ENCODE measurements around the gene TBC1D8. TPM values are rescaled to one million over a fixed set of nuclear protein-coding genes. Genes with fewer than 3 reads are reported as not detected.

Gene TBC1D8
- total and polyA plus RNA-seq, 12 donors, result 7.6 to 17.2 (median 10.8) TPM

DNA sequence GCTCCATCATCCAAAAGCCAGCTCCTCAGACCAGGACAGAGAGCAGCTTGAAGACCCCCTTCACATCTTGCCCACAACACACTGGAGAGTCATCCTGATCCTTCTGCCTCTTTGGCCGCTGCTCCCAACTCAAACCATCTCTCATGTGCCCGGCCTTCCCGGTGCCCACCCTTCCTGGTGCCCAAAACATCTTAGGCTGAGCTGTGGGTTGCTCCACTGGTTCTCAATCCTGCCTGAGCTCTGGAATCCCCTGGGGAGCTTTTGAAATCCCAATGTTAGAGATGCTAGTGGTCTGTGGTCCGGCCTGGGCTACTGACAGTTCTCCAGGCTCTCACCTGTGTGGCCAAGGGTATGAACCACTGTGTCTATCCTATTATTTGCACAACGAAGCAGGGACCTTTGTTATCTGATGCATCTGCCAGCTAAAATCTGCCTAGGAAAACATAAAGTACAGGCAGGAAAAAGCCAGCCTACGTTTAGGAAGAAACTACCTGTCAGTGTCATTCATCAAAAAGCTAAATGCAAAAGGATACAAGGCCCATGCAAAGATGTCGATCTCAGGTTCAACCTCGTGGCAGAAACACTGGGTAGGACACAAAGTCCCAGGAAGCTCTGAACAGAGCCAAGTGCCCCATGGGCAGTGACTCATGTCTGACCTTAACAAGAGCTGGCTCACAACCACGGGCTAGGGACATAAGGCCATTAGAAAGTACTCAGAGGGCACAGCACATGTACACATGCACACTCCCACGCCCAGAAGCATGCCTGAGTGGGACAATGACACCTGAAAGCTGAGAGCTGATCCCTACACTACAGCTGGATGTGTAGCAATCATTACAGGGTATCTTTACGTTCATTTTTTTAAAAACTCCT lies 30.8 kb downstream of the TBC1D8 start:
- DNase-seq, result peak; percentile 84 to 98 (median 93)
- Histone ChIP-seq H3K4me1 (replicated peaks in 1 of 2) (peaks cover 12 to 47% of the 10 kb centered on the region in 2 donors), H3K27me3 (no peaks in the 10 kb centered on the region), H3K27ac (peak overlapping the region in 3 of 5 donors; percentile 50 to 77 (median 60)), H3K9me3 (replicated peaks in 1 of 3) (no peaks in the 10 kb centered on the region), H3K4me3 (no peak overlapping the region), H3K36me3 (replicated peaks in 1 of 2) (no peaks in the 10 kb centered on the region)
- WGBS, 4 donors, result 41 to 53% (median 52%) methylated on average over 9 to 11 of the region's 11 CpGs
- intact Hi-C loops (cut with DNase I), result no loop called here
- TF ChIP-seq, protein P1, sequence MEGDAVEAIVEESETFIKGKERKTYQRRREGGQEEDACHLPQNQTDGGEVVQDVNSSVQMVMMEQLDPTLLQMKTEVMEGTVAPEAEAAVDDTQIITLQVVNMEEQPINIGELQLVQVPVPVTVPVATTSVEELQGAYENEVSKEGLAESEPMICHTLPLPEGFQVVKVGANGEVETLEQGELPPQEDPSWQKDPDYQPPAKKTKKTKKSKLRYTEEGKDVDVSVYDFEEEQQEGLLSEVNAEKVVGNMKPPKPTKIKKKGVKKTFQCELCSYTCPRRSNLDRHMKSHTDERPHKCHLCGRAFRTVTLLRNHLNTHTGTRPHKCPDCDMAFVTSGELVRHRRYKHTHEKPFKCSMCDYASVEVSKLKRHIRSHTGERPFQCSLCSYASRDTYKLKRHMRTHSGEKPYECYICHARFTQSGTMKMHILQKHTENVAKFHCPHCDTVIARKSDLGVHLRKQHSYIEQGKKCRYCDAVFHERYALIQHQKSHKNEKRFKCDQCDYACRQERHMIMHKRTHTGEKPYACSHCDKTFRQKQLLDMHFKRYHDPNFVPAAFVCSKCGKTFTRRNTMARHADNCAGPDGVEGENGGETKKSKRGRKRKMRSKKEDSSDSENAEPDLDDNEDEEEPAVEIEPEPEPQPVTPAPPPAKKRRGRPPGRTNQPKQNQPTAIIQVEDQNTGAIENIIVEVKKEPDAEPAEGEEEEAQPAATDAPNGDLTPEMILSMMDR (IDR thresholded peaks at IDR 0.05), result no peak
- peak in 1 of 2 donors; percentile 50 for TF ChIP-seq POLR2A (IDR thresholded peaks at IDR 0.05)

DNA sequence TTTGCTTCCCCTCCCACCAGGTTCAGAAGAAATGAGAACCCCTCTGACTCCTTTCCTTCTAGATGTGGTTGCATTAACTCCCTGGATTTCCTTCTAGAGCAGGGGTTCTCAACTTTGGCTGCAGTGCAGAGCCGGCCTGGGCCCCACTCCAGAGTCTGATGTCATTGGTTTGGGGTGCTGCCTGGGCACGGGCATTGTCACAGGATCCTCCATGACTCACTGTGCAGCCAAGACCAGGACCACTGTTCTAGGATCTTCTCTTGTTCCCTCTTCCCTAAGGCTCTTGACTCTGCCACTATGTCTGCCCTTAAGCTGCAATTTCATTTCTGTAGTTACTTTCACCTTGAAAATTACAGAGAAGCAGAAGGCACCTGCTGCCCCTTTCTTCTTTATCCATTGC lies 31.8 kb downstream of the TBC1D8 start:
- TF ChIP-seq POLR2A (IDR thresholded peaks at IDR 0.05), result no peak
- TF ChIP-seq, protein P1 (IDR thresholded peaks at IDR 0.05), result no peak
- H3K27ac ChIP-seq, result peak overlapping the region in 2 of 5 donors; percentile 60 to 77
- H3K36me3 ChIP-seq (replicated peaks in 1 of 2), result no peaks in the 10 kb centered on the region
- no peaks in the 10 kb centered on the region for H3K27me3 ChIP-seq
- intact Hi-C loops (cut with DNase I), result no loop called here
- 41 to 51% (median 48%) methylated on average over 2 of the region's 2 CpGs for WGBS, 4 donors
- H3K4me3 ChIP-seq, result no peak overlapping the region
- H3K9me3 ChIP-seq (replicated peaks in 1 of 3), result no peaks in the 10 kb centered on the region
- peaks cover 12 to 47% of the 10 kb centered on the region in 2 donors for H3K4me1 ChIP-seq (replicated peaks in 1 of 2)
- peak; percentile 27 to 70 (median 40) for DNase-seq

DNA sequence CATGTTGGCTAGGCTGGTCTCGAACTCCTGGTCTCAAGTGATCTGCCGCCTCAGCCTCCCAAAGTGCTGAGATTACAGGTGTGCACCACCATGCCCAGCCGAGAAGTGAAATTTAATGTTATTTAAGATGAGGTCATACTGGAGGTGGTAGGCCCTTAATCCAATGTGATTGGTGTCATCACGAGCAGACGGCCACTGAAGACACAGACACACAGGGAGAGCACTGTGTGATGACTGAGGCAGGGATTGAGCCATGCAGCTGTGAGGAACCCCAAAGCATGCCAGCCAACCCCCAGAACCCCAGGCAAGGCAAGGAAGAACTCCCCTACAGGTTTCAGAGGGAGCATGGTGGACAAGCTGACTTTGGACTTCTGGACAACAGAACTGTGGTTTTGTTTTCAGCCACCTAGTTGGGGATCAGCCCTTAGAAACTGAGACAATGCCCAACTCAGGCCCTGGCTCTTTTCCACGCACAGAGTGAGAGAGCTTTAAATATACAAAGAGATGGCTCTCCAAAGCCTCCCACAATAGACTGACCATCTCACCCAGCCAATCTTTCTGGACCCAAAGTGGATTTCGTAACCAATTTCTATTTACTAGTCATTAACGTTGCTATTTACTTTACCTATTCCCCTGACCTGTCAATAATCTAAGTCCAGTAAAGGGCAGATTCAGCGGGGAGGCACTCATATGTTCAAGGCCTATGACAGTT lies 34.2 kb downstream of the TBC1D8 start:
- Histone ChIP-seq H3K9me3 (replicated peaks in 1 of 3) (no peaks in the 10 kb centered on the region), H3K36me3 (replicated peaks in 1 of 2) (no peaks in the 10 kb centered on the region), H3K27me3 (no peaks in the 10 kb centered on the region), H3K27ac (no peak overlapping the region), H3K4me1 (replicated peaks in 1 of 2) (peaks cover 12 to 57% of the 10 kb centered on the region in 2 donors), H3K4me3 (no peak overlapping the region)
- no peak for TF ChIP-seq POLR2A (IDR thresholded peaks at IDR 0.05)
- TF ChIP-seq, protein P1 (IDR thresholded peaks at IDR 0.05), result no peak
- no peak for DNase-seq
- intact Hi-C loops (cut with DNase I), result no loop called here
- WGBS, 4 donors, result 94 to 96% (median 95%) methylated on average over 9 of the region's 9 CpGs

DNA sequence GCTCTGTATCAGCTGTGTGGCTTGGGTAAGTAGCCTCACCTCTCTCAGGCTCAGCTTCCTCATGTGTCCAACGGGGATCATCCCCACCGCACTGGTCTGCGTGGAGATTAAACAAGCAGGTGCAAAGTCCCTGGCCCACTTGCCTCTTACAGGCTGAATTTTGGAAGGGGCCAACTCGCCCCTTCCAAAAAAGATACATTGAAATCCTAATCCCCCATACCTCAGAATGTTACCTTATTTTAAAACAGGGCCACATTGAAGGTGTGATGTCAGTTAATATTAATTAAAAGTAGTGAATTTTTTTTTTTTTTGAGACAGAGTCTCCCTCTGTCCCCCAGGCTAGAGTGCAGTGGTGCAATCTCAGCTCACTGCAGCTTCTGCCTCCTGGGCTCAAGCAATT lies 34.8 kb downstream of the TBC1D8 start:
- Histone ChIP-seq H3K27me3 (no peaks in the 10 kb centered on the region), H3K4me3 (no peak overlapping the region), H3K4me1 (replicated peaks in 1 of 2) (peaks cover 12 to 57% of the 10 kb centered on the region in 2 donors), H3K36me3 (replicated peaks in 1 of 2) (no peaks in the 10 kb centered on the region), H3K27ac (no peak overlapping the region), H3K9me3 (replicated peaks in 1 of 3) (no peaks in the 10 kb centered on the region)
- WGBS, 4 donors, result 67 to 78% (median 73%) methylated on average over 4 of the region's 4 CpGs
- TF ChIP-seq, protein P1 (IDR thresholded peaks at IDR 0.05), result no peak
- no peak for TF ChIP-seq POLR2A (IDR thresholded peaks at IDR 0.05)
- intact Hi-C loops (cut with DNase I), result no loop called here
- no peak for DNase-seq
